Astrocyte of the hippocampus (primary cell): ENCODE results near the gene RTN4.
A peak's percentile ranks its signal among the peaks of the same experiment; 100 is the strongest.
"Not testable (repeated sequence)": the region's sequence is repeated elsewhere in the genome, so short reads cannot be mapped to it uniquely, and the experiment has no call there.

Experiments
- DNase-seq: peaks from one replicate; pipeline ENCODE4 v3.0.0; 2011; ENCODE audit warnings: low read depth, low spot score

Gene RTN4

GRCh38 chr2:55050100-55050994, at the start of gene RTN4:
TSS of gene RTN4 (minus strand) at chr2:55050451. CDS start at chr2:55050300, 151 bp downstream.
- peak; percentile 100 for DNase-seq

- DNase-seq, result no peak
Observed at GRCh38 chr2:55099493-55099877, 49.2 kb upstream of the RTN4 start.

- DNase-seq, result no peak
Observed at GRCh38 chr2:55097461-55098410, 47.5 kb upstream of the RTN4 start.

- DNase-seq, result no peak
Observed at GRCh38 chr2:55097082-55097460, 46.8 kb upstream of the RTN4 start.

GRCh38 chr2:55096586-55096985, 46.3 kb upstream of the RTN4 start:
- DNase-seq, result no peak

GRCh38 chr2:55093381-55093780, 43.1 kb upstream of the RTN4 start:
- DNase-seq, result no peak

- no peak for DNase-seq
Observed at GRCh38 chr2:55092439-55092838, 42.2 kb upstream of the RTN4 start.

GRCh38 chr2:55091681-55092080, 41.4 kb upstream of the RTN4 start:
- DNase-seq, result not testable (repeated sequence)

GRCh38 chr2:55090702-55091101, 40.5 kb upstream of the RTN4 start:
- DNase-seq, result no peak

- DNase-seq, result no peak
Observed at GRCh38 chr2:55089726-55090125, 39.5 kb upstream of the RTN4 start.

- DNase-seq, result no peak
Observed at GRCh38 chr2:55088400-55088799, 38.1 kb upstream of the RTN4 start.

- DNase-seq, result no peak
Observed at GRCh38 chr2:55087936-55088335, 37.7 kb upstream of the RTN4 start.

GRCh38 chr2:55087501-55087900, 37.2 kb upstream of the RTN4 start:
- DNase-seq, result no peak

- DNase-seq, result no peak
Observed at GRCh38 chr2:55085113-55086040, 35.1 kb upstream of the RTN4 start.

- no peak for DNase-seq
Observed at GRCh38 chr2:55084641-55085040, 34.4 kb upstream of the RTN4 start.

- DNase-seq, result no peak
Observed at GRCh38 chr2:55080204-55080738, 30.0 kb upstream of the RTN4 start.

- DNase-seq, result no peak
Observed at GRCh38 chr2:55078956-55079355, 28.7 kb upstream of the RTN4 start.

- no peak for DNase-seq
Observed at GRCh38 chr2:55076721-55077120, 26.5 kb upstream of the RTN4 start.

GRCh38 chr2:55076019-55076418, 25.8 kb upstream of the RTN4 start:
- not testable (repeated sequence) for DNase-seq

- DNase-seq, result no peak
Observed at GRCh38 chr2:55073000-55073983, 23.0 kb upstream of the RTN4 start.
